NCI-H2171 treated with DMSO at 0.1 percent for 48 hours (cell line): Measurements from ENCODE around the gene PPARG.
"Not testable (repeated sequence)": the region's sequence is repeated elsewhere in the genome, so short reads cannot be mapped to it uniquely, and the experiment has no call there.

Experiments used
- DNase-seq: peaks from one replicate; lab custom pipeline; 2025; lab: John Stamatoyannopoulos, UW

The PPARG gene

GRCh38 chr3:12462159-12462947 is 173.5 kb downstream of the PPARG start:
- DNase-seq, result no peak

DNA sequence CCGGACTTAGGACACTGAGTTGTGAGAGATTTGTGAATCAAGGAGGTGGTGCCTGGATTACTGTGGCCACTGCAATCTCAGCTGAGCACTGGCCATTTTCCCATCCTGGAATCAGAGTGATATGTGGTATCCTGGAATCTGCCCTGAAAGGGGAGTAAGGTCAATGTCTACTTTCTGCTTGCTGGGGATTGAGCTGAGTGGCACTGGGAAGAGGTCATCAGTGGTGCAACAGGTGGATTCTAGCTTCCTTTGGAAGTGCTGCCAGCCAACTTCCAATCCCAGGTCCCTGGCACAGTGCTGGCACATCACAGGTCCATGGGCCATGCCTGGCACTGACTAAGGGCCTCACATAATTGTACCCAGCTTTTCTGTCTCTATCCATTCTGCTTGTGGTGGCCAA is 174.8 kb downstream of the PPARG start:
- no peak for DNase-seq

DNA sequence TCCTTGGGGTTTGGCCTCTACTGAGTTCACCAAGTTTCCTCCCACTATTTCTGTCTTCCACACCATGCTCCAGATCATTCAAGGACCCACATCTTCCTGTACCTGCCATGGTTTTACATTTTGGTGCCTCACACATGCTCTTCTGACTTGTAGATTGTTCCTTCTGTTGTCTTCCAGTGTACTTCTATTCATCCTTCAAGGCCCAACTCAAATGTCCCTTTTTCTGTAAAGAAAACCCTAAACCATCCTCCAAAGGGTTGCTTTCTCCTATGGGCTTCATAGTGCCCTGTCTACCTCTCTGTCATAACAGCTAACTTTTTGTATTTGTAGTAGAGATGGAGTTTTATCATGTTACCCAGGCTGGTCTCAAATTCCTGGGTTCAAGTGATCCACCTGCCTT is 175.3 kb downstream of the PPARG start:
- no peak for DNase-seq

GRCh38 chr3:12465151-12465835 is 176.4 kb downstream of the PPARG start:
- DNase-seq, result no peak

DNA sequence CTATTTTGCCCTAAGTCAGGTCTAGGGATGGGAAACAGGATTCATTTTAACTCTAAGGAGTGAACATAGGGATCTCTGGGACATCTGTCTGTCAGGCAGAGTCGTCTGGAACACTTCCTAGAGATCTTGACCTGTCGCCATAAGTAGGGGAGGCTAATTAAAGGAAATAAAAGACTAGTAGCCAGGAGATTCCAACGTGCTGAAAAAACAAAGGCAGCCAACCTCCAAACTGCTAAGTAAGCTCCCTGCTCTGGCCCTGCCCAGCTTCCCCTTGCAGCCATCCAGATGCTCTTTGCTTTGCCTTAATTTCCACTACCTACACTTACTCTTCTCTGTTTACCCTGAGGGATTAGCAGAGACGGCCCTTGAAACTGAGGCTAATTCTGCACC is 177.0 kb downstream of the PPARG start:
- DNase-seq, result no peak

DNA sequence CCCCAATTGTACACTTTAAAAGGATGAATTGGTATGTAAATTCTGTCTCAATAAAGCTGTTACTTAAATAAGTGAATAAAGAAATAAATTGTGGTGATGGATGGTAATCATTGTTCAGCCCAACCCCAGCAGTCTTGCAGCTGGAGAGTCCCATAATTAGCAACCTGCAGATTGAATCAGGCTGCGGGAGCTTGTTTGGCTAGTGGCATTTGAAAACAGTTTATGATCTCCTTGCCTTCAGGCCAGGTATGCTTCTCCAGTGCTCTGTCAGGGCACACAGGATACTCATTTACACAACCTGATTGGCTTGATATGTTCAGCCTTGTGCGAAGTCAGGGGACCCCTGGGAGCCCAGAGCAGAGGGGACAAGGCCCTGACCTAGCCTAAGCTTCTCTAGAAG is 178.9 kb downstream of the PPARG start:
- DNase-seq, result no peak

- no peak for DNase-seq
Observed at GRCh38 chr3:12468276-12468675, 179.4 kb downstream of the PPARG start.

- no peak for DNase-seq
Observed at GRCh38 chr3:12468757-12469156, 179.9 kb downstream of the PPARG start.

DNA sequence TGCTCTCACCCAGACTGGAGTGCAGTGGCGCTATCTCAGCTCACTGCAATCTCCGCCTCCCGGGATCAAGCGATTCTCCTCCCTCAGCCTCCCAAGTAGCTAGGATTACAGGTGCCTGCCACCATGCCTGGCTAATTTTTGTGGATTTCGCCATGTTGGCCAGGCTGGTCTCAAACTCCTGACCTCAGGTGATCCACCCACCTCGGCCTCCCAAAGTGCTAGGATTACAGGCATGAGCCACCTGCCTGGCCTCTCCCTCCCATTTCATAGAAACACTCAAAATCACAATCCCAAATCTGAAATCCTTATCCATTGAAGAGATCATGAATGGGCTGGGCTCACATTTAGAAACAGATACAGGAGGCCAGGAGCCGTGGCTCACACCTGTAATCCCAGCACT is 180.4 kb downstream of the PPARG start:
- DNase-seq, result not testable (repeated sequence)

- no peak for DNase-seq
Observed at GRCh38 chr3:12470111-12470510, 181.2 kb downstream of the PPARG start.

GRCh38 chr3:12470680-12471079 is 181.8 kb downstream of the PPARG start:
- DNase-seq, result no peak

DNA sequence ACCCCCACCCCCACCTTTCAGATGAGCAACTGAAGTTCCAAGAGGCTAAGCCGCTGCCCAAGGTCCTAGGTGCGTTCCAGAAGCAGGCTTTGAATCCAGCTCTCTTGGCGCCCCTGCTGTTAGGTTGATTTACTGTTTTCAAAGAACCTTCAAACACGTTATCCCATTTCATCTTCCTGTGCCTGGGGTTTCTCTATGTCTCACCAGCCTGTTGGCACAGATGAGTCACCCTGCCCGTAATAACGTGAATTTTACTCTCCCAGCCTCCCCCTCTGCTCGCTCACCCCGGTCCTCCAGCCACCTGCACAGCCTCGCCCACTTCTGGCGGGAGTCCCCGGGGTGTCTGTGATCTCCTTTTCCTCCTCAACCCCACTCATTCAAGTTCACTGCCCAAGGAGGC is 182.4 kb downstream of the PPARG start:
- DNase-seq, result no peak

- DNase-seq, result no peak
Observed at GRCh38 chr3:12472000-12472610, 183.2 kb downstream of the PPARG start.

DNA sequence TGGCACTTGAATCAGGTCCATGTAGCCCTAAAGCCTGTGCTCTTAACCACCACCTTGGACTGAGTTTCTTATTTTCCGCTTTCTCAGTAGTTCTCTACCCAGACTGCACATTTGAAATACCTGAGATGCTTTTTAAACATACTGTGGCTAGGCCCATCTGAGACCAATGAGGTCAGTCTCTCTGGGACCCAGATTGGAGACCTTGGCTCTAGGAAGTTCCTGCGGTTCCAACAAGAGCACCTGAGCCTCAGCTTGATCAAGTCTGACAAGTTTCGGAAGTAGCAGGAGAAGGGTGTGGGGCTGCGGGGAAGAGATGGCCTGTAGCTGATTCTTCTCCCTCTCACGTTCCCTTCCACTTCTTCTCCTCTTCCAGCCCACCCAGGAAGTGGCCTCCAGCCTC is 183.9 kb downstream of the PPARG start:
- DNase-seq, result no peak

DNA sequence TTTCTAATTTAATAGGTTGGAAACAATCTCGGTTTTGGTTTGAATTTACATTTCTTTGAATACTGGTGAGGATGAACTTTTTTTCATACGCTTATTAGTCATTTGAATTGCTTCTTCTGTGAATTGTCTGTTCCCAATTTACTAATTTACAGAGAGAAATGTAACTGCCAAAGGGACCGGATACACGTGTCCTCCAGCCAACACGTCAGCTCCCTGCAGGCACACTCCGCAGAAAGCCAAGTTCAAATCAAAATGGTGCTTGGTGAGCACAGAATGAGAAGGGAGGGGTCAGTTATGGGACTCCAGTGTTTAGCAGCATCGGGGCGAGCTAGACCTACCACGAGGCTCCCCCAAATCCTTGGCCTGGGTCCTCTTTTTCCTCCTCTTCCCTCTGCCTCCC is 184.6 kb downstream of the PPARG start:
- no peak for DNase-seq

- no peak for DNase-seq
Observed at GRCh38 chr3:12476238-12476897, 187.5 kb downstream of the PPARG start.

DNA sequence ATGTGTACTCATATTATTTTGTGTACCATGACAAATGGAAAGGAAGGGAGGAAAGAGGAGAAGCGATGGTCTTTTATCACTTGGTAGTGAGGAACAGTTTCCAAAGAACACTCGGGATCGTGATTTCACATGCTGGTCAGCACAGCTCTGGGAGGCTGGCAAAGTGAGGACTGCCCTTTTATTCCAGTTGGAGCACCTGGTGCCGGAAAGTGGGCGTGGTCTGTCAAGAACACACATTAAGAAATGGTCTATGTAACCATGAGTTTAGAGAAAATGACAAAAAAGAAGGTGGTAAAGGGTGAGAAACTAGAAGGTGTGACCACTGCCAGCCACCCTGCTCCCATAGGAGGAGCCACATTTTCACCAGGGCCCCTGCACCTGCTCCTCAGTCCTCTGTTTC is 188.4 kb downstream of the PPARG start:
- no peak for DNase-seq

- no peak for DNase-seq
Observed at GRCh38 chr3:12478326-12478725, 189.5 kb downstream of the PPARG start.

DNA sequence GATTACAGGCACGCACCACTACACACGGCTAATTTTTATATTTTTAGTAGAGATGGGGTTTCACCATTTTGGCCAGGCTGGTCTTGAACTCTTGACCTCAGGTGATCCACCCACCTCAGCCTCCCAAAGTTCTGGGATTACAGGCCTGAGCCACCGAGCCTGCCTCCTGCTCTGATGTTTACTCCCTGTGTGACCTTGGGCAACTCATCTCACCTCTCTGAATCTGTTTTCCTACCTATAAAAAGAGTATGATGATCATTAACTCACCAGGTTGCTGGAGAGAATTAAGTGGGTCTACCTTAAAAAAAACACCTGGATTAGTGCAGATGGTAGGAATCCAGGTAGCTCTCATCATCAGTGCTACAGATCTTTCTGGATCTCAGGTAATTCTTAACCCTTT is 190.3 kb downstream of the PPARG start:
- DNase-seq, result not testable (repeated sequence)

GRCh38 chr3:12479919-12480427 is 191.1 kb downstream of the PPARG start:
- peak; percentile 55 for DNase-seq

DNA sequence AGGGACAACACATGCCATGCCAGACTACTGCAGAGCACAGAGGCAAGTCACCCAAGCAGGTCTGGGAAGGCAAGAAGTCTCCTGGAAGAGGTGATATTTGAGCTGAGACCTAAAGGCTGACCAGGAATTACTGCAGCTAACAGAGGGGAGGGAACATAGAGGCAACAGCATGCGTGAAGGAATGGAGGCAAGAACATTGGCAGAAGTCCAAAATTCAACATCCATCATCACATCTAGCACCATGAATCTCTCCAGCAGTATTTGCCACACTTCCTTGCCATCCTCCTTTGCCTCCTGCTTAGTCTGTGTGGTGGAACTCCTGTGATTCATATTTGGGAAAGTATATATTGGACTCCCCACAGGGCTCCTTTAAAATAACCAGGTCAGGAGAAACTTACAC is 194.5 kb downstream of the PPARG start:
- DNase-seq, result peak; percentile 44

DNA sequence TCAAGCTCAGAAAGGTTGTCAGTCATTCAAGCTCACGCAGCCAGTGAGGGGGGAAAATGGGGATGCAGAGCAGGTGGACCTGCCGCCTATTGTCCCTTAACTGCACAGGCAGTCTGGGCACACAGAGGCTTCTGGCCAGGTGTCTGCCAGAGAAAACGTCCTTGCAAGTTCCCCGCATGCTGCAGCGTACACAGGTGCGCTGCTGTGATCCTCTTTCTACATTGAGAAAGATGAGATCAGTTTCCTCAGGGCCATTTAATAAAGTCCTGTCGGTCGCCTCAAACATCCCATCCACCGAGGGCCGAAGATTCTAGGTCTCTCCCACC is 195.0 kb downstream of the PPARG start:
- no peak for DNase-seq
